SW 1271 (cell line): ENCODE measurements around the gene TMEM131L.
A peak's percentile ranks its signal among the peaks of the same experiment; 100 is the strongest.

Experiments used
- DNase-seq, 2 experiments: peaks; one replicate each; lab custom pipeline; 2025; lab: John Stamatoyannopoulos, UW

The TMEM131L gene

DNA sequence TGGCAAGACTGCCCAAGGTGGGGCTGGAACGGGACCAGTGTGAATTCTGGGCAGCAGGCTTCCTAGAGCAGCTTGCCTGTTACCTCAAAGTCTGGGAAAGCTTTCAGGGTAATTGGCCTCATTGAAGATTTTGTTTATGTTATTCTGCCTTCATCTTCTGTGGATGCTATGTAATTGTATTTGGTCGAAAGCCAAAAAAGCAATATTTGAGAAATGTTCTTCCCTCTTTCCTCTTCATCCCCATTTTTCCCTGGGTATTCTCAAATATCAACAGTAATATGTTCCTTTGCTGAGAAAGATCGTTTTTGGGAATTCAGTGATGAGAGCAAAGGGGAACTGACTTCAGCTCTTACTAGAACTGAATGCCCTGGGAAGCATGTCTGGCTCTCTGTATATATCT is 12.9 kb downstream of the TMEM131L start:
- no peak for DNase-seq

DNA sequence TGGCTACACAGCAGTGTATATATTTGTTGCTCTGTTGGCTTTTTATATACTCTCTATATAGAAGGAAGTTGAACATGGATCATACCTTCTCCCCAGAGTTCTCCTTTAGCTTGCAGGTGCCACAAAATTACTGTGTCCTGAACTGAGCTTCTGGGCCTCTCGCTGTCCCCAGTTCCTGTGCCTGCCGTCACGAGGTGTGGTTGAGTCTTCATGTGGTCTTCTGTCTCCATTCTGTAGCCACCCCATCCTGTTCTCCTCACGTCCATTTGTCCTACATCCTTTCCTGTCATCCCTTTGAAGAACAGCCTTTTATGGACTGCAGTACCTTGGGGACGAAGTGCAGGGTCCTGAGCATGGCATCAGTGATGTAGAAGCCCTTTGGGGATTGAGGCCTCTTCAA is 14.5 kb downstream of the TMEM131L start:
- DNase-seq: no peak

DNA sequence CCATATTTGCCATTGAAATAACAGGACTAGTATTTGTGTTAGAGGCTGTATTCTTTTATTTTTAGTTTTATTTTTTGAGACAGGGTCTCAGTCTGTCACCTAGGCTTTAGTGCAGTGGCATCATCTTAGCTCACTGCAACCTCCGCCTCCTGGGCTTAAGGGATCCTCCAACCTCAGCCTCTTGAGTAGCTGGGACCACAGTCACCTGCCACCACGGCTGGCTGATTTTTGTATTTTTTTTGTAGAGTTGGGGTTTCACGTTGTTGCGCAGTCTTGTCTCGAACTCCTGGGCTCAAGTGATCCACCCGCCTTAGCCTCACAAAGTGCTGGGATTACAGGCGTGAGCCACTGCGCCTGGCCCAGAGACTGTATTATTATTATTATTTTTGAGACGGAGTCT is 15.3 kb downstream of the TMEM131L start:
- DNase-seq: no peak

DNA sequence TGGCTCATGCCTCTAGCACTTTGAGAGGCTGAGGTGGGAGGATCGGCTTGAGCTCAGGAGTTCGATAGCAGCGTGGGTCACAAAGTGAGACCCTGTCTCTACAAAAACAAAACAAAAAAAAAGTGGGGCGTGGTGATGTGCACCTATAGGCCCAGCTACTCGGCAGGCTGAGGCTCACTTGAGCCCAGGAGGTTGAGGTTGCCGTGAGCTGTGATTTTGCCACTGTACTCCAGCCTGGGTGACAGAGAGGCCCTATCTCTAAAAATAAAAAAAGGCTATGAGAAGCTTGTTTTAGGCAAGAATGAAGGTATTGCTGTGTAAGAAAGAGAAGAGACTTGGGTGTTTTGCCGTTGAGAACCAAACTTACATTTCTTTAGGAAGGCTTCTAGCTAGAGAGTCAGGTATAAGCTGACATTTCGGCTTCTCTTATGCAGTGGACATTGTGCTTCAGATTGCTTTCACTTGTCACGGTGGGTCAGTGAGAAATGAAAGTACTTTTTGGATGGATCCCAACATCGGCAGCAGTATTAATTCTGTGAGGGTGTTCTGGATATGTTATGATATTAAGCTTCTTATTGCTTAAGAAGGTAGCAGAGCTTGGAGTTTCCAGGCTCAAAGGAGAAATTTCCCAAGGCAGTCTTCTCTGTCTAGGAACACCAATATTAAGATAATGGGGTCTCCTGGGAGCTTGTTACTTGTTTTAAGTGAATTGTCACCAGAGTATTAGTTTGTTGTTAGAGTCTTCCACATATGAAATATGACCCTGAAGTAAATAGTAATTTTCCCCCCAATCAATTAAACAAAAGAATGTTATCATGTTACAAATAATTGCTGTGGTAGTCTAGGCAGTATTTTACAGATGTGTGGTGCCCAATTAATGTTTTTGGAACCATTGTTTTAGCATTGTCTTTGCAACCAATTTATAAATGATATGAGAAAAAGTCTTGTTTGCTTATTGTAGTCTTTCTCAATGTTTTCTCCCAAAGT is 17.6 kb downstream of the TMEM131L start:
- no peak for DNase-seq

DNA sequence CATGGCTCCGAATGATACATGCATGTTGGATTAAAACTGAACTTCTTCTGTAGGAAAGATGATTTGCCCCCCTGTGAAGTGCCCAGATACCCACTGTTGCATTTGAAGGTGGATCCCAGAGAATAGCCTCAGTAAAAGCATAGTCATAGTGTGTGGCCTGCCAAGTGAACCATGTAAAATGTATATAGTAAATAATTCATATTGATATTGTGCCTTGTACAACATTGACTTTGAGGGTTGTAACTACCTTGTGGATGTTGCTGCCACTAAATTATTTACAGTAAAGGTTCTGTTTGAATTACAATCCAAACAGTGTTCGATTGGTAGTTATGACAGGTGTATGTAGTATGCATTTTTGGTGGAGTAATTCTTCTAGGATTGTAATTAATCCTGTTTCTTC is 19.2 kb downstream of the TMEM131L start:
- DNase-seq: no peak

DNA sequence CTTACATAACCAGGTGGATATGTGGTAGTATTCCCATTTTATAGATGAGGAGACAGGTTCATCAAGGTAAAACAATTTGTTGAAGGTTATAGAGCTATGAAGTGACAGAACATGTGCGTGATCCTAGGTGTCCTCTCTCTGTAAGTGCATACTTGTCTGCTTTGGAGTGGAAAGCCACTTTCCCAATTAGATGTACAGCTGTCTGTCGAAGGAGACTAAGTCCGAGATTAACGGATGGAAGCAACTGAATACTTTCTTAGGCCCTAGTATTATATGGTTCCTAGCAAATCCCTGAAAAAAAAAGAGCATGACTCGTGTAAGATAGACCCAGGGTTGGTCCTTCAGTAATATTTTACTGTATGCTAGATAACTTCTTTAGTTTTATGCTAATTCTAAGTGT is 19.7 kb downstream of the TMEM131L start:
- no peak for DNase-seq

DNA sequence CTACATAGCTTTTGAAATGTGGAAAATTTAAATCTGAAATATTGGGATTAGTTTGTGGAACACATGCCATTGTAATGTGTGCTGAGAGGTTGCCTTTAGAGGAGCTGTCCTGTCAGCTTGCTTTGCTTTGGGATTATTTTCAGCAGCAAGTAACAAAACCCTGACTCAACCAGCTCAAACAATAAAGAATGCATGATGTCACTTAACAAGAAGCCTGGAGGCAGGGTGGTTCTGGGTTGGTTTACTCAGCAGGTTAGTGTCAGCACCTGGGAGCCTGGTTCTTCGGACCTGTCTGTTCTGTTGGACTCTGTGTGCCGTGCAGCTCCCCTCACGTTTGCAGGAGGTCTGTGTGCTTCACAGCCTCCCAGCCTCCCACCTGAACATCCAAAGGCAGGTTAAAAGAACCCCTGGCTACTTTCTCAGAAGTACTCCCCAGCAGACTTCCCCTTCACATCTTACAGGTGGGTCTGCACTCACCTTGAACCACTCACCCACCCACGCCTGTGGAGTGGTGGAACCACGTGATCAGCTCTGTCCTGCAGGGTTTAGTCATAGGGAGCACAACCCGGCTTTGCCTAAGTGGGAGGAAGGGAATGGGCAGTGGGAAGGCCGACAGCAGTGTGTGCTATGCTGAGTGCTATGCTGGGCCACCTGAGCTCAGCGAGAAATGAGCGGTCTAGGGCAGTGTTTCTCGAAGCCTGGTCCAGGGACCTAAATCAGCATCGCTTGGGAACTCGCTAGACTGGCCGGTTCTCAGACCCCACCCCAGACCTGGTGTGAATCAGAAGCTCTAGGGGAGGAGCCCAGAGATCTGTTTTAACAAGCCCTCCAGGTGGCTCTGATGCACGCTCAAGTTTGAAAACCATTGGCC is 20.4 kb downstream of the TMEM131L start:
- peak; percentile 10 to 15 for DNase-seq

DNA sequence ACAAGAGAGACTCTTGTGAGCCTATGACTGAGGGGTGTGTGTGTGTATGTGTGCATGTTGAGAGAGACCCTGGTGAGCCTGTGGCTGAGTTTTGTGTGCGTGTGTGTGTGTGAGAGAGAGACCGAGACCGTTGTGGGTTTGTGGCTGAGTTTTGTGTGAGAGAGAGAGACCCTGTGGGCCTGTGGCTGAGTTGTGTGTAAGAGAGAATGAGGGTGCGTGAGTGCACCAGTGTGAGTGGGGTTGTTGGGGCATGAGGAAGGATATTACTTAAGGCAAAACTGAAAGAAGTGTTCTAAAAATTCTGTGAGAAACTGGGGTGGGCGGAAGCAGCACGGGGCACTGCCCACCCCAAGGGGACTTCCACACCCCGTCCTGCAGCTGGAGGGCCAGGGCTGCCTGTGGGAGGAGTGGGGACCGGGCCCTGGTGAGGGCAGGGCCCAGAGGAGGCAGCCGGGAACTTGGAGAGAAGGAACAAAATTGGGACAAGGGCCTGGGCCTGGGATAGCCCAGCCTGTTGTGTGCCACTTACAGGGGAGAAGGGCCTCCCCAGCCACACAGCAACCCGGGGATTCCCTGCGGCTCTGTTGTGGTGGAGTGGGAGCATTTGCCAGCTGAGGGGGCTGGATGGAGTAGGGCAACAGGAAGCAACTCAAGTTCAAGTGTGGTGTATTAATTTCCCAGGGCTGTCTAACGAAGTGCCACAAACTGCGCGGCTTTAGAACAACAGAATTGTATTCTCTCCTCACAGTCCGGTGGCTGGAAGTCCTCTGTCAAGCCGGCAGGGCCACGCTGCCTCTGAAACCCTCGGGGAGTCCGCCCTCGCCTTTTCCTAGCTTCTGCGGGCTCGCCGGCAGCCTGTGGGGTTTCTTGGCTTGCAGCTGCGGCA is 22.1 kb downstream of the TMEM131L start:
- DNase-seq: no peak

DNA sequence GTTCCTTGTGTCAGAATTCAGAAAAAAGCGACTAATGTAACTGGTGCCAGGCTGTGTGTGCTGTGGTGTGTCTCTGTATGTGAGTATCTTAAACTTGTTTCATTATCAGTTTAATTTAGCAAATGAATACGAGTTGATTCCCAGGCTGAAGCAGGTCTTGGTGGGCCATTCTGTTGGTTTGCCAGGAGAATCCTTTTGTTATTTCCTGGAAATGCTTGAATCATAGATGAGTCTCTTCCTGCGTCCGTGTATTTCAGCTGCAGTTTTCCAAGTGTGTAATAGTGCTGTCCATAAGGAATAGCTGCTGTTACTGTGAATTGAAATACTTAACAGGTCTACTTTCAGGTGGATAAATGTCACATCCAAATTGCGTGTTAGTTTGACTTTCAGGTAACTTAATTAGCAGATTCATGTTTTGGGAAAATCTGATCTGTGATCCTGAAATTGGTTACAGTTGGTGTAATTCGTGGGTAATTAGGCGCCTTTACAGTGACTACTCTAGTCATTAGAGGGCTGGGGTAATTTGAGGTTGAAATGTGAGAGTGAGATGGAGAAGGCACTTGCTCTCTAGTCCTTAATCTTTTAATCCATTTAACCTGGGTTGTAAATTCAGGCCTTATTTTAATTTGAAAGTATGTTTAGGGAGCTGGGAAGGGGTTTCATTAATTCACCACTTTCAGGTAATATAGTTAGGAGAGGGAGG is 23.8 kb downstream of the TMEM131L start:
- no peak for DNase-seq

DNA sequence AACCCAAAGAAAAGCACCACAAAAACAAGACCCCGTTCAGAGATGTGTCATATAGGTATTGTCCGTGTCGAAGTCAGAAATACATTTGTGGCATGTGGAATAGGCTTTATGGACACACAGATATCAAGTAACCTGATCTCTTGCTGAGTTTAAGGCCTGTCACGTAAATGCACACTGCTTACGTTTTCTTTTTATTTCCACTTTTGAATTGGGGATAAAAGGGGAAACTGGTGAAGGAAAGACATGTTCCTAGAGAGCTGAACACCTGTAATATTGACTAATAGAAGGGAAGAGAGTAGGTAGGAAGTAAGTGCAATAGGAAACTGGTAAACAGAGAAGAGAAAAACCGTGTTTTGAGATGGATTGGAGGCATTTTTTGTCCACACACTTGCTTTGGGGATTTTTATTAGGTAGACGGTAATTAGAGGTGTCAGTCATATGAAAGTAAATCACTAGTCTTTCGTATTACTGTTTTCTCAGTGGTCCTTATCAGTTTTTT is 24.9 kb downstream of the TMEM131L start:
- DNase-seq: no peak

DNA sequence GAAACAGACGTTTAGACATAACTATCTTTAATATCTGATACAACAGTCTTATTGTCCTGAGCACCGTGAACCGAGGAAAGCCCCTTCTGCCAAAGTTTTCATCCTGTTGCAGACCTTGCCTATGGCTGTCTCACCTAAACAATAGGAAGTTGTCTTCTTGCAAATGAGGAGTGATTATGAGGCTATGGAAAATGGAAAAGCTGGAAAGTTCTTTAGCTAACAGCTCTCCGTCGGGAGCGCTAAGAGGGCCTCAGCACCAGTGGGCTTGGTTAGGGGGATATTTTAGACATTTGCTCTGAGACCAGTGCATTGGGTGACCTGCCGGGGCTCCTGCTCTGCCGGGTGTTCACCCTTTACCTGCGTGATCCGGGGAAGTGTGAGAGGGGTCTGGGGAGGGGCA is 28.4 kb downstream of the TMEM131L start:
- DNase-seq: no peak

DNA sequence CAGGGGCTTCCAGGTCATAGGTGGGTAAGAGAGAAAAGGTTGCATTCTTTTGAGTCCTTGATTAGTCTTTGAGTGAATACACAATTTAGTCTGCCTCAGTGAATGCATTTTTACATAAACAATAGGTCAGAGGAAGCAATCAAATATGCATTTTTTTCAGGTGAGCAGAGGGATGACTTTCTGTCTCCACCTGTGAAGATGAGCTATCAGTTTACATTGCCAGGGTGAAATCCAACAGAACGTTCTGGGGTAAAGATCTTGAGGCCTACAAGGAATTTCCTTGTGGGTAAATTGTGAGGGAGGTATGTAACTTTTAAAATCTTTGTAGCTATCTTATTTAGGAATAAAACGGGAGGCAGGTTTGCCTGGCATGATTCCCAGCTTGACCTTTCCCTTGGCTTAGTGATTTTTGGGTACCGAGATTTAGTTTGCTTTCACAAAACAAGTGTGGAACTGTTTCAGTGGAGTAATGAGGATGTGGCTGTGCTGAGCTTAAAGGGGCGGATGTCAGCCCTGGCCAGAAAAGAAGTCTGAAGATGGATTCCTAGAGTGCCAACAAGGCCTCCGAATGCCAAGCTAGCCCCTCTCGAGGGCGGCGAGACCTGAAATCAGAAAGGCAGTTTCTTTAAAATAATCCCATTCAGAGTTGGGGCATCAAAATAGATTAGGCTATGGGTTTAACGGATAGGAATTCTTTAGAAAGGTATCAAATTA is 29.5 kb downstream of the TMEM131L start:
- DNase-seq: no peak

DNA sequence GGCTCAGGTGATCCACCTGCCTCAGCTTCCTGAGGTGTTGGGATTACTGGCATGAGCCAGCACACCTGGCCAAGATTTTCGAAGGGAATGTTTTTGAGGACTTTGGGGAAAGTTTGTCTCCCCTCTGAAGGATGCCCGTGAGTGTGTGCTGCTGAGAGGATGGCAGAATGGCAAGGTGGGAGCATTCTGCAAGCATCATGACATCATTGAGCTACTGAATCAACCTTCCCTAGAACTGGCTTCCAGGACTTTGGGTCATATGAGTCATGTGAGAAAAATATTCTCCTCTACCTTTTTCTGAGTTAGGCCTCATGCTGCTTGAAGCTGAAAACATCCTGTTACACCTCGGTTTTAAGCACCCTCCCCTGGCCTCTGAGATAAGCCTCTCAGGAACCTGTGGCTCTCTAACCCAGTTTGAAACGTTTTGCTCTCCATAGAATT is 31.0 kb downstream of the TMEM131L start:
- no peak for DNase-seq

DNA sequence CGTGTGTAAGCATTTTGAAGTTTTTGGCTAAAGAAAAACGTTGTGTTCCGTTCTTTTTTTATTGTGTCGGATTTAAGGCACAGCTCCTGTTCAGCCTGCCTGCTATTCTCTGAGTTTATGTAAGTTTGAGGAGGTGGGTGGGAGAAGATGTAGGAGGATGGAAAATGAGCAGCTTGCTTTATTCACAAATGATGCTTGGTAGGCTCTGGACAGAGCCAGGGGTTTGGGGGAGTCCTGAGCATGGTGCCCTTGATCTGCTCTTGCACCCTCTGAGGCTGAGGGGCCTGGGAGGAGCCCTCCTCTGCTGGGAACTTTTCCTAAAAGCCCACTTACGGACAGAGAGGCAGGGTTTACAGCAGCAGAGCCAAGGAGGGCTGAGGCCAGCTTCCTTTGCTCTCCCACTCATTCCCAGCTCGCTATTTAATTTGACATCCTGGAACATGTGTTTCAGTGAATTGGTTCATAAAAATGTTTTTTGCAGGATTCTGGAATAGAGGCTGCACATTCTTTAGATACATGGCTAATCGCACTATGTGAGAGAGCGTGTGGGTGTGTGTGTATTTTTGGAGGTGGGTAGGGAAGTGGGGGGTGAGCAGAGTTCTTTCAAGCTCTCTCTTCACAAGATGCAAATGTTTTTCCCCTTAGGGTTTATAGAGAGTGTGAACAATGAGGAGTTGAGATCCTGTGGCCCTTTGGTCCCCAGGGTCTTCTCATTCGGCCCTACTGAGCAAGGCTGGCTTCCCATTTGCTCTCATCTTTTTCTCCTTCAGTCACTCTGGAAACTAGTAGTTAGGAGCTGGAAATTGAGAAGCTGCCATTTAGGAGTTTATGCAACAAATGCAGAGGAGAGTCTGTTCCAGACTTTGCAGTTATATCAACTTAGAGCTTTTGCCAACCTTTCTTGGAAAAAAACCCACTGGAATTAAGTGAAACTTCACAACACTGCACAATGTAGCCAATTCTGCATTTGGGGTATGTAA is 32.1 kb downstream of the TMEM131L start:
- DNase-seq: no peak

DNA sequence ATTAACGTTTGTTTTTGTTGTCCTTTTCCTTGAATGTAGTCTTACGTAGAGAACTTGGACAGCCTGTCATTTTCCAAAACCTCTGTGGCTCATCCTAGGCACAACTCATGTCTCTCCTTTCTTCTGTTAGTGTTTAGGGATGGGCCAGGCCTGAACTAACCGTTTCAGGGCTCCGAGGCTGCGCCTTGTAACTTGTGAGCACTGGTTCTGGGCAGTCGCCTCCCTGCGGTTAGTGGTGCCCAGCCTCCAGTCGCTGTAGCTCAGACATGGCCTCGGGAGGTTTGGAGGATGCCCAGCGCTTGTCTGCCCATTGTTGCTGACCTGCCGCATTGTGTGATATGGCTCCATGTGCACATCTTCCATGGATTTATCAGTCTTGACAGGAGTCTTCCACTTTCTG is 32.8 kb downstream of the TMEM131L start:
- no peak for DNase-seq

DNA sequence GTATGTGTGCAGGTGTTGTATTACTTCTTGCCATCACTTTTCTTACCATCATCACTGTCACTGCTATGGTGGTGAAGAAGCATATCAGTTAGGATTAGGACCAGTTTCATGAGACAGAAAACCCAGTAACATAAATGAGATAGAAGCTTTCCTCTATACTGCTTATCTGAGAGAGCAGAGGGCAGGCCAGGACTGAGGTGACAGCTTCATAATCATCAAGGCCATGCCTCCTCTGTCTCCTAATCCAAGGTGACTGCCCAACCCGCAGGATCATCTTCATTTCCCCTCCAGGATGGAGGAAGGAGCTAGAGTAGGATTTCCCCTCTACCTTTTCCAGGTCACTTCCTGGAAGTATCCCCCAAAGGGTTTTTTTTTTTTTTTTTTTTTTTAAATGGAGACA is 35.4 kb downstream of the TMEM131L start:
- no peak for DNase-seq

DNA sequence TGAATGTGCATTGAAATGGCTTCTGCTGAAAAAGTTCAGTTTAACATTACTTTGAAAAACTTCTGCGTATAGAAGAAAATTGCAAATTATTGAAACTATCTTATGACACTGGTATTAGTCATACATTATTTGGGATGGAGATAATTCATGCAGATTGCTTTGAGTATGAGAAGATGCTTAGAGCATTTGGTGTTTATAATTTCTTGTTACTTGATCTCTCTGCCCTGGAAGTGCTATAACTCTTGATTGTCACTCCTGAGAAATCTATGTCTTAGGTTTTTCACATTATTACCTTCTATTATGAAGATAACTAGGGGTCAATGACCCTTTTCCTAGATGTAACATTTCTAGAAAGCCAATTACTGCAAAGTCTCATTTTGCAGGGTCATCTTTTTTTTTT is 36.4 kb downstream of the TMEM131L start:
- no peak for DNase-seq

DNA sequence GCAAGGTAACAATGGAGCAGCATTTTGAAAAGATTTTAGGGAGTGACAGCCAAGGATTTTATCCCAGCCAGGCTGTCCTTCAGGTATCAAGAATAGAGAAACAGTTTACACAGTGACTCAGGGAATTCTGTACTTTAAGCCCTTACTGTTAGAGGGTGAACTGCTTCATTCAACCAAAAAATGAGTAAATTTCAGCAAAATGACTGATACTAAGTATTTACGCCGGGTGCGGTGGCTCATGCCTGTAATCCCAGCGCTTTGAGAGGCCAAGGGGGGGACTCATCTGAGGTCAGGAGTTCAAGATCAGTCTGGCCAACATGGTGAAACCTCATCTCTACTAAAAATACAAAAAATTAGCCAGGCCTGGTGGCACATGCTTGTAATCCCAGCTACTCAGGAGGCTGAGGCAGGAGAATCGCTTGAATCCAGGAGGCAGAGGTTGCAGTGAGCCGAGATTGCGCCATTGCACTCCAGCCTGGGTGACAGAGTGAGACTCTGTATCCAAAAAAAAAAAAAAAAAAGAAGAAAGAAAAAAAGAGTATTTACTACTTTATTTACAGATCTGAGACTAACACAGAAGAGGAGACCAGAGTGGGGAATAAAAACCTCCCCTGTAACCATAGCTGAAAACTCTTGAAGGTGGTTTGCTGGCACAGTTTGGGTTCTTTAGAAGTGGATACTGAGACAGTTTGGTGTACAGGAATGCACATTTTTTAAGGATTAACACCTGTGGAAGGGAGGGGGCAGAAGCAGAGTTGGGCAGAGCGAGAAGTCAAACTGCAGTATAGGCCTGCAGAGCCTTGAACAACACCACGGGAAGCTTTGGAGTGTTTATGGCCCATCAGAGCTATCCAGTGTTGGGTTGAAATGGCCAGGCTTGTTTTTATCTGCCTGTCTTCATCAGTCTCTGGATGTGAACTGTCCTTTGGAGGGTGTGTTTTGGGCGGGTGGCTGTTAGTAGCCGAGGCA is 40.5 kb downstream of the TMEM131L start:
- no peak for DNase-seq
